ENCODE data around the gene EREG. TPM values are rescaled to one million over a fixed set of nuclear protein-coding genes. Genes with fewer than 3 reads are reported as not detected.
A peak's percentile ranks its signal among the peaks of the same experiment; 100 is the strongest.

The EREG gene
- total and polyA plus RNA-seq, 7 donors, result 0.71 to 5.8 (median 2.0) TPM

DNA sequence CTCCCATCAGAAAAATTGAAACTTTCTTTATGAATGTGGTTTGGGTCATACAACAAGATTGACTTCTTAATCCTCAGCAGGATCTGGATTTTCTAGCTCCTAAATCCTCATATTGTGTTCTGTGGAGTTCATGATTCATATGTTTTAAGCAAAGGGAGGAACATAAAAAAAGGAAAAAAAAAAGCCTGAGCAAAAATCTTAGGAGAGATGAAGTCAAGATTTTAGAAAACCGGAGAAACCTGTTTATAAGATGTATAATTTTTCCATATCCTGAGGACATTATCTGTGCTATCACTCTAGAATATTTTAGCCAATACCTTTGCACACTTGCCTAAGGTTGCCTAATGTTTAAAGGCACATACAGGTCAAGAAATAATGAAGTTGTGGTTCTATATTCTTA lies 7.0 kb upstream of the EREG start:
- 71 to 87% methylated on average over 1 of the region's 1 CpG for WGBS, 2 donors
- Histone ChIP-seq H3K4me3 (no peak overlapping the region), H3K27ac (no peak overlapping the region), H3K4me1 (no peaks in the 10 kb centered on the region), H3K9me3 (no peaks in the 10 kb centered on the region), H3K27me3 (no peaks in the 10 kb centered on the region), H3K36me3 (no peaks in the 10 kb centered on the region)
- intact Hi-C loops (cut with DNase I), result no loop called here
- TF ChIP-seq POLR2A (IDR thresholded peaks at IDR 0.05) (no peak), EP300 (IDR thresholded peaks at IDR 0.05) (no peak), POLR2AphosphoS5 (IDR thresholded peaks at IDR 0.05) (no peak)
- TF ChIP-seq, protein P1, sequence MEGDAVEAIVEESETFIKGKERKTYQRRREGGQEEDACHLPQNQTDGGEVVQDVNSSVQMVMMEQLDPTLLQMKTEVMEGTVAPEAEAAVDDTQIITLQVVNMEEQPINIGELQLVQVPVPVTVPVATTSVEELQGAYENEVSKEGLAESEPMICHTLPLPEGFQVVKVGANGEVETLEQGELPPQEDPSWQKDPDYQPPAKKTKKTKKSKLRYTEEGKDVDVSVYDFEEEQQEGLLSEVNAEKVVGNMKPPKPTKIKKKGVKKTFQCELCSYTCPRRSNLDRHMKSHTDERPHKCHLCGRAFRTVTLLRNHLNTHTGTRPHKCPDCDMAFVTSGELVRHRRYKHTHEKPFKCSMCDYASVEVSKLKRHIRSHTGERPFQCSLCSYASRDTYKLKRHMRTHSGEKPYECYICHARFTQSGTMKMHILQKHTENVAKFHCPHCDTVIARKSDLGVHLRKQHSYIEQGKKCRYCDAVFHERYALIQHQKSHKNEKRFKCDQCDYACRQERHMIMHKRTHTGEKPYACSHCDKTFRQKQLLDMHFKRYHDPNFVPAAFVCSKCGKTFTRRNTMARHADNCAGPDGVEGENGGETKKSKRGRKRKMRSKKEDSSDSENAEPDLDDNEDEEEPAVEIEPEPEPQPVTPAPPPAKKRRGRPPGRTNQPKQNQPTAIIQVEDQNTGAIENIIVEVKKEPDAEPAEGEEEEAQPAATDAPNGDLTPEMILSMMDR (IDR thresholded peaks at IDR 0.05), result no peak
- DNase-seq, result no peak

DNA sequence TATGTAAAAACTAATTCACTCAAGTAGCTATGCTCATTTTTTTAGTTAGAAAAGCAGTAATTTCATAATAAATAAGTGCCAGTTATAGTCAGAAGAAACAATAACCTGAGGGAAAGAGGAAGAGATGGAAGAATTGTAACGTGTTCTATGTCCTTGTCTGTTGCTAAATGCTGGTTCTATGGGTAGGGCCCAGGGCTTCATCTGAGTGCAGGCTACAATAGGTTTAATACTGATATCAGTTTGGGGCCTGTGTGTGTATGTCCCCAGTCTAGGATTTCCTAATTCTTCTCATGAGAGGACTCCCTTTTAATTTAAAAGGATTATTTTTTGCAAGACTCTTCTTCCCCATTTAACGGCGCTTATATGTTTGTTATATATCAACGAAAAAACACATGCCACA lies 3.3 kb upstream of the EREG start:
- intact Hi-C loops (cut with DNase I), result no loop called here
- Histone ChIP-seq H3K4me3 (no peak overlapping the region), H3K27ac (no peak overlapping the region), H3K9me3 (no peaks in the 10 kb centered on the region), H3K36me3 (no peaks in the 10 kb centered on the region), H3K27me3 (peaks cover 0 to 10% (median 0%) of the 10 kb centered on the region in 3 donors), H3K4me1 (peaks cover 0 to 21% (median 11%) of the 10 kb centered on the region in 4 donors)
- DNase-seq, result no peak
- TF ChIP-seq, protein P1 (IDR thresholded peaks at IDR 0.05), result no peak
- no peak for TF ChIP-seq POLR2AphosphoS5 (IDR thresholded peaks at IDR 0.05)
- TF ChIP-seq EP300 (IDR thresholded peaks at IDR 0.05), result no peak
- no peak for TF ChIP-seq POLR2A (IDR thresholded peaks at IDR 0.05)
- 68 to 69% methylated on average over 4 of the region's 4 CpGs for WGBS, 2 donors

DNA sequence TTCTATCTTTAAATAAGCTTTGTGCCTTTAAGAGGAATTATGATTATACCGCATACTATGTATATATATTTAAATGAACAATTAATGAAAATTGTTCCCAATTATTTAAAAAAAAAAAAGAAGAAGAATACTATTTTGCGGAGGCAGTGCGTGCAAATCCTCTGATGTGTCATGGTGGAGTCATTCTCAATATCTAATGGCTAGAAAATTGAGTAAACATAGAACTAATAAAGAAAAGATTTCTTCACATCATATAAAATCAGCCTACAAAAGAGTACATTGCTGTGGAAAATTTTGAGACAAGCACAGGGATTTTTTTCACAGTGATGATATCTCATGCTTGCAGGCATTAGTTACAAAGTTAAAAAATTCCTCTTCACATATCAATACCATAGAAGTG lies 2.6 kb upstream of the EREG start:
- H3K4me3 ChIP-seq, result no peak overlapping the region
- peaks cover 0 to 21% (median 11%) of the 10 kb centered on the region in 4 donors for H3K4me1 ChIP-seq
- intact Hi-C loops (cut with DNase I), result no loop called here
- H3K27ac ChIP-seq, result no peak overlapping the region
- WGBS, 2 donors, result 96 to 97% methylated on average over 3 of the region's 3 CpGs
- H3K36me3 ChIP-seq, result no peaks in the 10 kb centered on the region
- DNase-seq, result no peak
- no peaks in the 10 kb centered on the region for H3K9me3 ChIP-seq
- peaks cover 0 to 10% (median 0%) of the 10 kb centered on the region in 3 donors for H3K27me3 ChIP-seq
- TF ChIP-seq POLR2A (IDR thresholded peaks at IDR 0.05) (no peak), EP300 (IDR thresholded peaks at IDR 0.05) (no peak), POLR2AphosphoS5 (IDR thresholded peaks at IDR 0.05) (no peak)

DNA sequence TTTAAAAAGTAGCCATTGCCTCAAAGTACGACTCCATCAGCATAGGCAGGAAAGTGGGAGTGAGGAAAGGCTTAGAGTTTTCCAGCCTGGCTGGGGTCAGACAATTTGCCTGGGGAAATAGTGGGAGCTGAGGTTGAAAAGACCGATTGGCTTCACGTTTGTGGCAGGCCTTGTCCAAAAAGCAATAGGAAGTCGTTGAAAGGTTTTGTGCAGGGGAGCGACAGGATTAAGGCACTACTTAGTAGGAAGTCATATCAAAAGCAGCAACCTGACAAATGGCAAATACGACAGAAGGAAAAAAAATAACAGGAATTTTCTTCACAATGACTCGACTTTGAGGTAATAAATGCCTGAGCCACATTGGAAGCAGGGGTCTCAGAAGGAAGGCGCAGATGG lies 691 bp upstream of the EREG start:
- 43 to 76% methylated on average over 8 of the region's 8 CpGs for WGBS, 2 donors
- Histone ChIP-seq H3K9me3 (no peaks in the 10 kb centered on the region), H3K27me3 (peaks cover 0 to 10% (median 0%) of the 10 kb centered on the region in 3 donors), H3K4me1 (peaks cover 0 to 21% (median 11%) of the 10 kb centered on the region in 4 donors), H3K36me3 (no peaks in the 10 kb centered on the region), H3K27ac (peak overlapping the region in 3 of 4 donors; percentile 66 to 85 (median 73)), H3K4me3 (peak overlapping the region in 2 of 4 donors; percentile 53 to 61)
- TF ChIP-seq EP300 (IDR thresholded peaks at IDR 0.05) (no peak), POLR2A (IDR thresholded peaks at IDR 0.05) (no peak), POLR2AphosphoS5 (IDR thresholded peaks at IDR 0.05) (no peak)
- TF ChIP-seq, protein P1 (IDR thresholded peaks at IDR 0.05), result no peak
- DNase-seq, result no peak
- intact Hi-C loops (cut with DNase I), result no loop called here

DNA sequence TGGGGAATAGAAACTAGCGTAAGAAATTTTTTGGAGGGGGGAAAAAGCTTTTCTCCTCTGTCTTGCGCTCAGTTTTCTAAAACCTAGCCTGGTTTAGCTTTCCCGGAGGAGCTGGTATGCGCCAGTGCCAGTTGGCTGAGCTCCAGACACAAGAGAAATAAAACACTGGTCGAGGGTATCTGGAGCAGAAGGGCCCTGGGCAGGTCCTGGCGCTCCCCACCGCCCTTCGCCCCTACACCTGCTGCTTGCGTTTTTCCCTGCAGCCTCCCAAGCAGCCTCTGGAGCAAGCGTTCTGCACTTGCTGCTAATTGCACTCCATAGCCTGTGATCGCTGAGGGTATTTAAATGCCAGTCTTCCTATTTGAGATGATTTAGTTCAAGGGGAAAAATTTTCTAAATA lies 816 bp downstream of the EREG start:
- no peaks in the 10 kb centered on the region for H3K9me3 ChIP-seq
- no peak for TF ChIP-seq POLR2A (IDR thresholded peaks at IDR 0.05)
- TF ChIP-seq, protein P1 (IDR thresholded peaks at IDR 0.05), result peak in 1 of 4 experiments; percentile 14
- H3K36me3 ChIP-seq, result no peaks in the 10 kb centered on the region
- intact Hi-C loops (cut with DNase I), result no loop called here
- peaks cover 0 to 21% (median 11%) of the 10 kb centered on the region in 4 donors for H3K4me1 ChIP-seq
- peak; percentile 66 for DNase-seq
- peak overlapping the region; percentile 31 to 61 (median 44) for H3K4me3 ChIP-seq
- 5 to 35% methylated on average over 11 of the region's 11 CpGs for WGBS, 2 donors
- peaks cover 0 to 10% (median 0%) of the 10 kb centered on the region in 3 donors for H3K27me3 ChIP-seq
- H3K27ac ChIP-seq, result peak overlapping the region in 3 of 4 donors; percentile 66 to 85 (median 73)
